Measurements from ENCODE around the gene RPS14.

GRCh38 chr5:150460781-150461180, 11.2 kb upstream of the RPS14 start:
- TF ChIP-seq EZH2 (IDR thresholded peaks at IDR 0.05; ENCODE audit: low read length, unreplicated experiment) = no peak
- TF ChIP-seq CTCF (conservative IDR thresholded peaks at IDR 0.05; ENCODE audit: low read depth, low read length) = no peak

Measured in PC-3 (cell line).